ENCODE results near the gene CNR1.

CNR1 gene

DNA sequence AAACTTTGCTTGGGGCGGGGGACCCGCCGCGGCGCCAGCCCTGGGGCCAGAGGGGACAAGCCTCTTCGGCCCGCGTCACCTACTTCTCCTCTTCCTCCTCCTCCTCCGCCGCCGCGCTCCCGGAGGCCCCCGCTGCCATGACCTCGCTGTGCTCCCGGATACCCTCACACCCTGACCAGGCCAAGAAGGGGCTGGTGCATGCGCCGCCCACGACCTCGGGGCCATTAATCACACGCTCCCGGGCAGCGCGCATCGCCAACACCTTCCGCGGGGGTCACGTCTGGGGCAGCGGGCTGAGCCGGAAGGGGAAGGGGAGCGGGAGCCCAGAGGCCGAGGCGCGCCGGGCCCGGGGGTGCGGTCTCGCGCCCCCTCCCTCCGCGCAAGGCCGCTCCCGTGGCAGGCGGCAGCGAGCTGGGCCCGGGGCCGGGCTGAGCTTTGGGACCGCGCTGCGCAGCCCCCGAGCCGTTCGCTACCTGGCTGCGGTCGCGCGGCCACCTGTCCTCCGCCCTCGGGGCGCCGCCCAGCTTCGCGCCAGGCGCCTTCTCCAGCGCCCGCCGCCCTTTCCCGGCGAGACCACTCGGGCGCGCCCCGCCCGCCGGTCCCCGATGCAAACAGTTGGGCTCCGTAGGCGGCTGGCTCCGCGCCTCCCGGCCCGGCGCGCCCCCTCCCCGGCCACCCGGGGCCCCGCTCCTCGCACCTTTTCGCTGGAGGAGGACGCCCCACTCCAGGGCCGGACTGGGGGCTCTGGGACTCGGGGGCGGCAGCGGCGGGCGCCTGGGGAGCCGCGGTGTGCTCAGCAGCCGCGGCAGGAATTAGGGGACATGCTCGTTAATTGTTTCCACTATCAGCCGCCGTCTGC is 575 bp upstream of the CNR1 start:
- TF ChIP-seq, protein P1, sequence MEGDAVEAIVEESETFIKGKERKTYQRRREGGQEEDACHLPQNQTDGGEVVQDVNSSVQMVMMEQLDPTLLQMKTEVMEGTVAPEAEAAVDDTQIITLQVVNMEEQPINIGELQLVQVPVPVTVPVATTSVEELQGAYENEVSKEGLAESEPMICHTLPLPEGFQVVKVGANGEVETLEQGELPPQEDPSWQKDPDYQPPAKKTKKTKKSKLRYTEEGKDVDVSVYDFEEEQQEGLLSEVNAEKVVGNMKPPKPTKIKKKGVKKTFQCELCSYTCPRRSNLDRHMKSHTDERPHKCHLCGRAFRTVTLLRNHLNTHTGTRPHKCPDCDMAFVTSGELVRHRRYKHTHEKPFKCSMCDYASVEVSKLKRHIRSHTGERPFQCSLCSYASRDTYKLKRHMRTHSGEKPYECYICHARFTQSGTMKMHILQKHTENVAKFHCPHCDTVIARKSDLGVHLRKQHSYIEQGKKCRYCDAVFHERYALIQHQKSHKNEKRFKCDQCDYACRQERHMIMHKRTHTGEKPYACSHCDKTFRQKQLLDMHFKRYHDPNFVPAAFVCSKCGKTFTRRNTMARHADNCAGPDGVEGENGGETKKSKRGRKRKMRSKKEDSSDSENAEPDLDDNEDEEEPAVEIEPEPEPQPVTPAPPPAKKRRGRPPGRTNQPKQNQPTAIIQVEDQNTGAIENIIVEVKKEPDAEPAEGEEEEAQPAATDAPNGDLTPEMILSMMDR (IDR thresholded peaks at IDR 0.05; ENCODE audit: insufficient read depth, low read depth, low read length, missing control alignments) = no peak
- no peak for DNase-seq (ENCODE audit: low read depth)
- peak overlapping the region; percentile 35 for H3K4me3 ChIP-seq (ENCODE audit: low read length)

DNA sequence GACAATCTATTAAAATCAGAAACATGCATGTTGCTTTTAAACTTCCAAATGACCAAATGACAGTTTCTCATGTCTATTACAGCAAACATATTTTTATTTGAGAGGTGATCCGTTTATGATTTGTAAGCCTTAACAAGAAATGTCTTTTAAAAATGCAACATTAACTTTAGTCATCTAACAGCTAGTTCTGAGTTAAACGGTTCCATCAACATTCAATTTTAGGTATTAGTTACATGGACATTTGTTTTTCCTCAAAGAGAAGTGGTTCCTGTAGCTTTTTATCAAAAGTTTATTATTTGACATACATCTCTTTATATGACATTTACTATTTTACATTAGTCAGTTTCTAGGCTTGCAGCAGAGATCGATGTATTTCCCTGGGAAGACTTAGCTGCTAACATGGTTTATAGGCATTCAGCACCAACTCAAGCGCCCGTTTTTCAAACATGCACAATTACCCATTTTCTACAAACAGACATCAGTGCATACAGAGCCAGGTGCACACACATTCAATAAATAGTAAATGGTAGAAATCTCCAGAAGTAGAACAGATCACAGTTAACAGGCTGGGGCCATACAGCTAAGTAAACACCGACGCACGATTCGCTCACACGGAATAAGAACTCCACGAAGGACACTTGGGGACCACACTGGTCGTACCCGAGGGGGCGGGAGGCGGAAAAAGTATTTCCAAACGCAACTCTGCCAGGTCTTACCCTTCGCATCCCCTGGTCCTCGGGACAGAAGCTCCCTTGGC is 882 bp downstream of the CNR1 start:
- DNase-seq (ENCODE audit: low read depth) = no peak
- peak overlapping the region; percentile 20 for H3K4me3 ChIP-seq (ENCODE audit: low read length)
- TF ChIP-seq, protein P1 (IDR thresholded peaks at IDR 0.05; ENCODE audit: insufficient read depth, low read depth, low read length, missing control alignments) = no peak

GRCh38 chr6:88164061-88164460 is 2.1 kb downstream of the CNR1 start:
- H3K4me3 ChIP-seq (ENCODE audit: low read length) = no peak overlapping the region
- DNase-seq (ENCODE audit: low read depth) = no peak
- TF ChIP-seq, protein P1 (IDR thresholded peaks at IDR 0.05; ENCODE audit: insufficient read depth, low read depth, low read length, missing control alignments) = no peak

GRCh38 chr6:88163616-88164015 is 2.5 kb downstream of the CNR1 start:
- DNase-seq (ENCODE audit: low read depth) = no peak
- TF ChIP-seq, protein P1 (IDR thresholded peaks at IDR 0.05; ENCODE audit: insufficient read depth, low read depth, low read length, missing control alignments) = no peak
- H3K4me3 ChIP-seq (ENCODE audit: low read length) = no peak overlapping the region

DNA sequence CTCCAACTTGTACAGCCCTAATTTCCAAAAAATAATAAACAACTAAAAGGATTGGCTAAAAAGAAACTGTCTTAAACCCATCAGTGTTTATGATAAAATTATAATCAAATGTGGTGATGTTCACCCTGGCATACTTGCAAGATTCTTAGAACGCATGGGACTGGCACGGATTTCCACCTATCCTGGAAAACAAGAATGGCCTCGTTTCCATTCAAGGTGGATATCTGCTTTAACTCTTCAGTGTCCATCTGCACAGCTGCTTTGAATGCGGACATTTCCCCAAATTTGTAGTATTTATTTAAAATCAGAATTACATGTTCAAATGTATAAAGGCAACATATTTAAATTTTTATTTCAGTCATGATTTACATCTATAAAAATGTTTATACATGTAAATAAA is 4.2 kb downstream of the CNR1 start:
- no peak for DNase-seq (ENCODE audit: low read depth)
- TF ChIP-seq, protein P1 (IDR thresholded peaks at IDR 0.05; ENCODE audit: insufficient read depth, low read depth, low read length, missing control alignments) = no peak
- no peak overlapping the region for H3K4me3 ChIP-seq (ENCODE audit: low read length)

GRCh38 chr6:88157106-88157505 is 9.0 kb downstream of the CNR1 start:
- DNase-seq (ENCODE audit: low read depth) = no peak
- no peak overlapping the region for H3K4me3 ChIP-seq (ENCODE audit: low read length)
- TF ChIP-seq, protein P1 (IDR thresholded peaks at IDR 0.05; ENCODE audit: insufficient read depth, low read depth, low read length, missing control alignments) = no peak

Data from epithelial cell of esophagus (primary cell).